PC-9 (cell line): ENCODE results near the gene ZNF148. TPM values are rescaled to one million over a fixed set of nuclear protein-coding genes. Genes with fewer than 3 reads are reported as not detected.

Experiments used
- BruUV-seq: library from RNA; stranded (reverse); fragments of 400-500 nt; replicated peaks from 2 replicates; lab custom pipeline; 2021; lab: Mats Ljungman, UMichigan
- CTCF ChIA-PET: fragments of 300-600 bp; sonication (Branson Sonifier 250); formaldehyde crosslinking; loops from one replicate; lab custom pipeline; 2022; ENCODE audit warnings: antibody characterized with exemption; lab: Charles Lee
- POLR2A ChIA-PET: fragments of 300-600 bp; sonication (Branson Sonifier 250); formaldehyde crosslinking; loops from one replicate; lab custom pipeline; 2022; ENCODE audit warnings: antibody characterized with exemption; ENCODE audit not compliant: unreplicated experiment; lab: Charles Lee
- DNase-seq, 2 experiments: peaks; one replicate each; pipeline versions ENCODE4 v3.0.0 to v3.0.0-alpha.2; 2015 to 2022; ENCODE audit warnings: mixed read lengths in 1 of 2
- H2AFZ ChIP-seq: fragments of 200-600 bp; sonication (generic); 2 replicates; pipeline ENCODE4 v1.8.1; 2017; ENCODE audit warnings: antibody characterized with exemption
- H3F3A ChIP-seq: fragments of 200-600 bp; sonication (generic); 2 replicates; pipeline ENCODE4 v1.8.1; 2017; ENCODE audit warnings: antibody characterized with exemption, mild to moderate bottlenecking, low read depth; ENCODE audit not compliant: insufficient read depth
- H3K27ac ChIP-seq: fragments of 200-600 bp; sonication (generic); 2 replicates; pipeline ENCODE4 v1.6.1; 2016; ENCODE audit warnings: mixed run types
- H3K27me3 ChIP-seq: fragments of 200-600 bp; sonication (generic); 2 replicates; pipeline ENCODE4 v1.6.1; 2016; ENCODE audit warnings: low read depth, mixed run types; ENCODE audit not compliant: insufficient read depth
- H3K36me3 ChIP-seq: fragments of 200-600 bp; sonication (generic); 2 replicates; pipeline ENCODE4 v1.6.1; 2016; ENCODE audit warnings: low read depth, mixed run types
- H3K4me1 ChIP-seq: fragments of 200-600 bp; sonication (generic); replicated peaks from 2 replicates; pipeline ENCODE4 v1.6.1; 2016; ENCODE audit warnings: mixed run types; ENCODE audit not compliant: insufficient read depth
- H3K4me2 ChIP-seq: fragments of 200-600 bp; sonication (generic); 2 replicates; pipeline ENCODE4 v1.6.1; 2017; ENCODE audit warnings: mixed run types
- H3K4me3 ChIP-seq: fragments of 200-600 bp; sonication (generic); 2 replicates; pipeline ENCODE4 v1.6.1; 2016; ENCODE audit warnings: mixed run types
- H3K79me2 ChIP-seq: fragments of 200-600 bp; sonication (generic); 2 replicates; pipeline ENCODE4 v1.6.1; 2017; ENCODE audit warnings: low read depth, mixed run types
- H3K9me2 ChIP-seq: fragments of 200-600 bp; sonication (generic); 2 replicates; pipeline ENCODE4 v1.8.1; 2017; ENCODE audit warnings: mild to moderate bottlenecking; ENCODE audit not compliant: insufficient read depth
- H3K9me3 ChIP-seq: fragments of 200-600 bp; sonication (generic); 2 replicates; pipeline ENCODE4 v1.8.1; 2016; ENCODE audit warnings: low read depth; ENCODE audit not compliant: insufficient read depth
- H4K20me1 ChIP-seq: fragments of 200-600 bp; sonication (generic); 2 replicates; pipeline ENCODE4 v1.8.1; 2017; ENCODE audit not compliant: insufficient read depth
- CTCF ChIP-seq: fragments of 200-600 bp; sonication (generic); conservative IDR thresholded peaks from 2 replicates; pipeline ENCODE4 v1.6.1; 2017; ENCODE audit warnings: mixed run types, antibody characterized with exemption, mild to moderate bottlenecking, moderate library complexity
- EZH2 ChIP-seq: fragments of 200-600 bp; sonication (generic); IDR thresholded peaks from 2 replicates; pipeline ENCODE4 v1.8.0; 2017; ENCODE audit warnings: antibody characterized with exemption, low read depth
- intact Hi-C: fragments of 100-400 bp; cut with micrococcal nuclease; formaldehyde crosslinking; loops from one replicate; pipeline ENCODE4 v1.10.0; 2022; ENCODE audit not compliant: unreplicated experiment
- total RNA-seq: library from RNA; stranded (reverse); gene quantifications from 2 replicates; pipeline ENCODE4 v1.2.3, GENCODE V29; 2021

Gene ZNF148
- total RNA-seq, 1 experiment from 2014 or later: 62.6 TPM

GRCh38 chr3:125212509-125213363 is 162.4 kb downstream of the ZNF148 start, which contains the start of gene SLC12A8:
SLC12A8 (minus strand) TSS chr3:125212748; CDS start chr3:125211349, 1,399 bp downstream.
- Histone ChIP-seq H3K36me3 (no peaks in the 10 kb centered on the region), H3K9me3 (no peaks in the 10 kb centered on the region), H3K4me3 (peak within 1 kb of the TSS; percentile 68), H3K79me2 (peaks cover 6% of the 10 kb centered on the region; the same call in 1 of the 2 replicates), H2AFZ (peak within 1 kb of the TSS; percentile 97), H3K4me2 (peak within 1 kb of the TSS; percentile 92), H3K27ac (no peak within 1 kb of the TSS), H3K27me3 (no peaks in the 10 kb centered on the region), H3K4me1 (0 out of 2 replicates have a peak, but pooled peaks cover 17% of the 10 kb centered on the region), H3K9me2 (no peaks in the 10 kb centered on the region), H3F3A (no peaks in the 10 kb centered on the region), H4K20me1 (no peaks in the 10 kb centered on the region)
- BruUV-seq: TSS peak; percentile 63
- TF ChIP-seq CTCF (no peak), EZH2 (no peak)
- peak in 1 of 2 experiments; percentile 43 for DNase-seq
- CTCF ChIA-PET: no interaction called here
- POLR2A ChIA-PET: interaction anchor here (0.7 to 1.0 kb wide), 2 partner anchors 19 to 84 kb away, joined by 3 to 4 read pairs; no protein-coding TSS in a partner anchor
- intact Hi-C loops: loop anchor here (5.0 kb wide), 4 partner anchors 70 to 225 kb away; no protein-coding TSS in a partner anchor

- H3K4me3 ChIP-seq: peak overlapping the region; percentile 68
These were observed 163.0 kb downstream of the ZNF148 start for GRCh38 chr3:125212091-125212508.

More at GRCh38 chr3:125212091-125212508, 163.0 kb downstream of the ZNF148 start:
- Histone ChIP-seq H3K27me3 (no peaks in the 10 kb centered on the region), H3F3A (no peaks in the 10 kb centered on the region), H3K9me2 (no peaks in the 10 kb centered on the region), H3K27ac (no peak overlapping the region), H2AFZ (peak overlapping the region; percentile 97), H3K4me2 (peak overlapping the region; percentile 92), H3K79me2 (peaks cover 6% of the 10 kb centered on the region; the same call in 1 of the 2 replicates), H3K9me3 (no peaks in the 10 kb centered on the region), H3K4me1 (0 out of 2 replicates have a peak, but pooled peaks cover 17% of the 10 kb centered on the region), H4K20me1 (no peaks in the 10 kb centered on the region), H3K36me3 (no peaks in the 10 kb centered on the region)
- BruUV-seq: no TSS peak
- TF ChIP-seq EZH2 (no peak), CTCF (no peak)
- CTCF ChIA-PET: interaction anchor here (0.7 kb wide), 1 partner anchor 272 kb away, joined by 4 read pairs; no protein-coding TSS in a partner anchor
- peak in 1 of 2 experiments; percentile 28 for DNase-seq
- POLR2A ChIA-PET: interaction anchor here (0.7 to 1.0 kb wide), 2 partner anchors 20 to 83 kb away, joined by 3 to 4 read pairs; no protein-coding TSS in a partner anchor
- intact Hi-C loops: loop anchor here (5.0 kb wide), 4 partner anchors 70 to 225 kb away; no protein-coding TSS in a partner anchor
